ENCODE results near the gene SCN8A. TPM values are rescaled to one million over a fixed set of nuclear protein-coding genes. Genes with fewer than 3 reads are reported as not detected.
A peak's percentile ranks its signal among the peaks of the same experiment; 100 is the strongest.

Gene SCN8A
- total RNA-seq, 1 donor from 2014 or later: 0.24 TPM

GRCh38 chr12:51836041-51836826 lies 245.2 kb downstream of the SCN8A start:
- ATAC-seq (no peak), DNase-seq (ENCODE audit: missing footprints) (no peak)
- intact Hi-C loops (cut with DNase I): no loop called here

GRCh38 chr12:51836827-51837173 lies 245.8 kb downstream of the SCN8A start:
- DNase-seq (ENCODE audit: missing footprints) (no peak), ATAC-seq (no peak)
- intact Hi-C loops (cut with DNase I): no loop called here

GRCh38 chr12:51837286-51837685 lies 246.3 kb downstream of the SCN8A start:
- intact Hi-C loops (cut with DNase I): no loop called here
- ATAC-seq: no peak
- DNase-seq (ENCODE audit: missing footprints): no peak

GRCh38 chr12:51838036-51838435 lies 247.0 kb downstream of the SCN8A start:
- ATAC-seq: no peak
- intact Hi-C loops (cut with DNase I): no loop called here
- DNase-seq (ENCODE audit: missing footprints): no peak

GRCh38 chr12:51838762-51839161 lies 247.7 kb downstream of the SCN8A start:
- intact Hi-C loops (cut with DNase I): no loop called here
- DNase-seq (ENCODE audit: missing footprints) (no peak), ATAC-seq (peak; percentile 32)

GRCh38 chr12:51839310-51839947 lies 248.4 kb downstream of the SCN8A start:
- intact Hi-C loops (cut with DNase I): no loop called here
- DNase-seq (ENCODE audit: missing footprints): no peak
- ATAC-seq: peak; percentile 30

GRCh38 chr12:51840966-51841365 lies 249.9 kb downstream of the SCN8A start:
- DNase-seq (ENCODE audit: missing footprints) (no peak), ATAC-seq (no peak)
- intact Hi-C loops (cut with DNase I): no loop called here

GRCh38 chr12:51841727-51842126 lies 250.7 kb downstream of the SCN8A start:
- intact Hi-C loops (cut with DNase I): no loop called here
- DNase-seq (ENCODE audit: missing footprints) (no peak), ATAC-seq (no peak)

GRCh38 chr12:51844854-51845253 lies 253.8 kb downstream of the SCN8A start:
- no peak for ATAC-seq
- DNase-seq (ENCODE audit: missing footprints): no peak
- intact Hi-C loops (cut with DNase I): no loop called here

- ATAC-seq: no peak
- DNase-seq (ENCODE audit: missing footprints): no peak
- intact Hi-C loops (cut with DNase I): no loop called here
Measured at GRCh38 chr12:51845482-51845881, 254.4 kb downstream of the SCN8A start.

GRCh38 chr12:51846271-51846691 lies 255.2 kb downstream of the SCN8A start:
- ATAC-seq (no peak), DNase-seq (ENCODE audit: missing footprints) (no peak)
- intact Hi-C loops (cut with DNase I): no loop called here

- ATAC-seq (peak; percentile 41), DNase-seq (ENCODE audit: missing footprints) (no peak)
- intact Hi-C loops (cut with DNase I): no loop called here
Measured at GRCh38 chr12:51846911-51847642, 256.0 kb downstream of the SCN8A start.

GRCh38 chr12:51847643-51848325 lies 256.8 kb downstream of the SCN8A start:
- ATAC-seq: peak; percentile 21
- no peak for DNase-seq (ENCODE audit: missing footprints)
- intact Hi-C loops (cut with DNase I): no loop called here

GRCh38 chr12:51848326-51848727 lies 257.3 kb downstream of the SCN8A start, which contains the start of gene FIGNL2:
Gene FIGNL2 (minus strand): TSS chr12:51848718. CDS start chr12:51822413, 26,305 bp downstream.
- DNase-seq (ENCODE audit: missing footprints) (no peak), ATAC-seq (no peak)
- intact Hi-C loops (cut with DNase I): no loop called here

- intact Hi-C loops (cut with DNase I): no loop called here
- ATAC-seq (no peak), DNase-seq (ENCODE audit: missing footprints) (no peak)
Measured at GRCh38 chr12:51848841-51849735, 258.1 kb downstream of the SCN8A start.

- DNase-seq (ENCODE audit: missing footprints): no peak
- no peak for ATAC-seq
- intact Hi-C loops (cut with DNase I): no loop called here
Measured at GRCh38 chr12:51850081-51850964, 259.3 kb downstream of the SCN8A start.

GRCh38 chr12:51850965-51851299 lies 259.9 kb downstream of the SCN8A start:
- ATAC-seq (no peak), DNase-seq (ENCODE audit: missing footprints) (no peak)
- intact Hi-C loops (cut with DNase I): no loop called here
